HEK293 (cell line): ENCODE results near the gene ZNF709.

Experiments
- CTCF ChIA-PET: fragments of 350-600 bp; formaldehyde crosslinking; extraction: SDS; loops from one replicate; lab custom pipeline; 2021; ENCODE audit warnings: antibody characterized with exemption; lab: Yijun Ruan, JAX
- POLR2A ChIA-PET: fragments of 300-600 bp; formaldehyde crosslinking; extraction: SDS; loops from one replicate; lab custom pipeline; 2020; ENCODE audit warnings: antibody characterized with exemption, inconsistent platforms; lab: Yijun Ruan, JAX
- H3K27ac ChIP-seq: fragments of 200-500 bp; sonication (Bioruptor generic); 2 replicates; pipeline ENCODE4 v1.5.1; 2014; ENCODE audit warnings: low read depth, low read length, control low read depth, inconsistent platforms; ENCODE audit errors: extremely low read depth
- H3K36me3 ChIP-seq, 2 experiments: fragments of 200-500 bp in 1 of 2; sonication (Bioruptor generic) in 1 of 2; 1 replicate in 1 of 2; 2 replicates in 1 of 2; pipeline ENCODE4 v1.5.1; 2014 to 2017; ENCODE audit warnings: inconsistent platforms in 2 of 2, low read length in 2 of 2; ENCODE audit not compliant: control insufficient read depth in 2 of 2, insufficient read depth in 1 of 2
- H3K4me1 ChIP-seq: fragments of 200-500 bp; sonication (Bioruptor generic); 2 replicates; pipeline ENCODE4 v1.5.1; 2014; ENCODE audit warnings: mild to moderate bottlenecking, low read length, inconsistent platforms; ENCODE audit not compliant: control insufficient read depth, insufficient read depth
- H3K4me3 ChIP-seq: 2 replicates; pipeline ENCODE4 v1.5.1; 2011; ENCODE audit warnings: low read depth, mild to moderate bottlenecking, control low read depth, low read length, moderate library complexity
- H3K9me3 ChIP-seq: fragments of 200-500 bp; sonication (Bioruptor generic); 2 replicates; pipeline ENCODE4 v1.5.1; 2014; ENCODE audit warnings: low read depth, low read length, inconsistent platforms; ENCODE audit not compliant: control insufficient read depth, insufficient read depth
- HOXC10 ChIP-seq: sonication (generic); formaldehyde crosslinking; IDR thresholded peaks from 2 replicates; pipeline ENCODE4 v1.8.1; 2023; ENCODE audit warnings: mild to moderate bottlenecking, missing genetic modification reagents
- OSR2 ChIP-seq: fragments of 450-650 bp; formaldehyde crosslinking; IDR thresholded peaks from 2 replicates; pipeline ENCODE4 v1.5.1; 2016; ENCODE audit warnings: missing biosample characterization, missing genetic modification characterization
- PATZ1 ChIP-seq: fragments of 450-650 bp; formaldehyde crosslinking; IDR thresholded peaks from 2 replicates; pipeline ENCODE4 v1.5.1; 2016; ENCODE audit warnings: missing biosample characterization, missing genetic modification characterization
- PRDM4 ChIP-seq: fragments of 450-650 bp; formaldehyde crosslinking; IDR thresholded peaks from 2 replicates; pipeline ENCODE4 v1.5.1; 2017; ENCODE audit warnings: missing biosample characterization, missing genetic modification characterization
- SP3 ChIP-seq: fragments of 450-650 bp; formaldehyde crosslinking; IDR thresholded peaks from 2 replicates; pipeline ENCODE4 v1.5.1; 2016; ENCODE audit warnings: missing biosample characterization, missing genetic modification characterization
- WT1 ChIP-seq: fragments of 450-650 bp; formaldehyde crosslinking; IDR thresholded peaks from 2 replicates; pipeline ENCODE4 v1.5.1; 2016; ENCODE audit warnings: missing biosample characterization, missing genetic modification characterization
- ZBTB11 ChIP-seq: fragments of 450-650 bp; formaldehyde crosslinking; conservative IDR thresholded peaks from 2 replicates; pipeline ENCODE4 v1.5.1; 2016; ENCODE audit warnings: low read depth, missing biosample characterization, missing genetic modification characterization
- ZBTB7A ChIP-seq: fragments of 450-650 bp; formaldehyde crosslinking; IDR thresholded peaks from 2 replicates; pipeline ENCODE4 v1.5.1; 2016; ENCODE audit warnings: low read depth, missing biosample characterization, missing genetic modification characterization
- ZIC2 ChIP-seq: fragments of 450-650 bp; formaldehyde crosslinking; IDR thresholded peaks from 2 replicates; pipeline ENCODE4 v1.5.1; 2016; ENCODE audit warnings: missing biosample characterization, missing genetic modification characterization
- ZNF114 ChIP-seq: fragments of 450-650 bp; formaldehyde crosslinking; IDR thresholded peaks from 2 replicates; pipeline ENCODE4 v1.5.0; 2017; ENCODE audit warnings: missing biosample characterization, missing genetic modification characterization
- ZNF155 ChIP-seq: fragments of 450-650 bp; formaldehyde crosslinking; IDR thresholded peaks from 2 replicates; pipeline ENCODE4 v1.5.1; 2016; ENCODE audit warnings: missing biosample characterization, missing genetic modification characterization
- ZNF184 ChIP-seq: fragments of 450-650 bp; IDR thresholded peaks from 2 replicates; pipeline ENCODE4 v1.5.1; 2018; ENCODE audit warnings: missing biosample characterization, mild to moderate bottlenecking, missing genetic modification characterization
- ZNF2 ChIP-seq: fragments of 450-650 bp; formaldehyde crosslinking; IDR thresholded peaks from 2 replicates; pipeline ENCODE4 v1.5.1; 2016; ENCODE audit warnings: missing biosample characterization, missing genetic modification characterization
- ZNF202 ChIP-seq: fragments of 450-650 bp; formaldehyde crosslinking; IDR thresholded peaks from 2 replicates; pipeline ENCODE4 v1.5.1; 2016; ENCODE audit warnings: missing biosample characterization, missing genetic modification characterization, borderline replicate concordance
- ZNF324 ChIP-seq: fragments of 450-650 bp; formaldehyde crosslinking; IDR thresholded peaks from 2 replicates; pipeline ENCODE4 v1.5.1; 2016; ENCODE audit warnings: missing biosample characterization, missing genetic modification characterization
- ZNF391 ChIP-seq: fragments of 450-650 bp; formaldehyde crosslinking; IDR thresholded peaks from 2 replicates; pipeline ENCODE4 v1.5.1; 2016; ENCODE audit warnings: low read depth, missing biosample characterization, missing genetic modification characterization, borderline replicate concordance
- ZNF473 ChIP-seq: fragments of 450-650 bp; formaldehyde crosslinking; IDR thresholded peaks from 2 replicates; pipeline ENCODE4 v1.5.1; 2017; ENCODE audit warnings: missing biosample characterization, missing genetic modification characterization
- ZNF530 ChIP-seq: fragments of 450-650 bp; formaldehyde crosslinking; IDR thresholded peaks from 2 replicates; pipeline ENCODE4 v1.5.1; 2016; ENCODE audit warnings: low read depth, missing biosample characterization, missing genetic modification characterization
- ZNF704 ChIP-seq: fragments of 450-650 bp; formaldehyde crosslinking; IDR thresholded peaks from 2 replicates; pipeline ENCODE4 v1.5.1; 2016; ENCODE audit warnings: missing biosample characterization, missing genetic modification characterization
- ZNF837 ChIP-seq: fragments of 450-650 bp; formaldehyde crosslinking; IDR thresholded peaks from 2 replicates; pipeline ENCODE4 v1.5.1; 2016; ENCODE audit warnings: missing biosample characterization, missing genetic modification characterization
- ZSCAN16 ChIP-seq: fragments of 450-650 bp; formaldehyde crosslinking; IDR thresholded peaks from 2 replicates; pipeline ENCODE4 v1.5.1; 2016; ENCODE audit warnings: missing biosample characterization, missing genetic modification characterization
- ZSCAN18 ChIP-seq: fragments of 450-650 bp; formaldehyde crosslinking; IDR thresholded peaks from 2 replicates; pipeline ENCODE4 v1.5.1; 2016; ENCODE audit warnings: missing biosample characterization, missing genetic modification characterization
- ZXDB ChIP-seq: fragments of 450-650 bp; formaldehyde crosslinking; IDR thresholded peaks from 2 replicates; pipeline ENCODE4 v1.5.1; 2016; ENCODE audit warnings: missing biosample characterization, missing genetic modification characterization
- TF ChIP-seq, protein P1 (sequence below): fragments of 450-650 bp; formaldehyde crosslinking; IDR thresholded peaks from 2 replicates; pipeline ENCODE4 v1.5.1; 2016; ENCODE audit warnings: missing biosample characterization, missing genetic modification characterization

ZNF709 gene

DNA sequence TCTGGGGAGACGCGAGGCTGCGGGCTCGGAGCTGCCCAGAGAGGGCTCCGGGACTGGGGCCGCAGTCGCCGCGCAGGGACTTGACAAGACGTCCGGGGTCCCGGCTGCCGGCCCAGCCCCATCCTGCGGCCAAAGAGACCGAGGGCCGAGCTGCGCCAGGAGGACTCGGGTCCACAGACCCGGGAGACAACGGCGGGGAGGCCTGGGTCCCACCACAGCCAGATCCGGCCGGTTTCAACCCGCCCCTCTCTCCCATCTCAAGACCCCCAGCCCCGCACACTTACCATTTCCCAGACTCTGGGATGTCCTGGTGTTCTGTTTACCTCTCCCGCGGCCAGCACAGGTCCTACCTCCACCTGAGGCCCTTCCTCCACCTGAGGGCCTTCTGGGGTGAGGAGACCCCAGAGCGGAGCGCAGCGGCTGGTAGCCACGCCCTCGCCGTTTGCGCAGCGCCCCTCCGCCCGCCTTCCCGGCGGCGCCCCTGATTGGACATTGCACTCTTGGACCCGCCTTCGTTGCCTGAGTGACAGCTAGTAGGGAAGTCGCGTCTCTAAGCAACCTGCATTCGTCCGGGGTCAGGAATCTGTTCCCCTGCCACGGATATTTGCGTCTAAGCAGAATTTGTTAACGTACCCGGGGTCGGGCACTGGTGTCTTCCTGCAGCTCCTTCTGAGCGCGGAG is at the start of gene ZNF709:
Gene ZNF709, minus strand, starts transcription at position 446 of the 681 bp plus-strand sequence. Its CDS starts 159 bp downstream, at position 287.
- Histone ChIP-seq H3K9me3 (no peaks in the 10 kb centered on the region), H3K4me3 (peak within 1 kb of the TSS; percentile 62), H3K27ac (peak within 1 kb of the TSS; percentile 42; the same call in 1 of the 2 replicates), H3K36me3 (no peaks in the 10 kb centered on the region; a peak in 1 of 3 replicates), H3K4me1 (no peaks in the 10 kb centered on the region)
- POLR2A ChIA-PET = interaction anchor here (0.6 to 4.2 kb wide), 5 partner anchors 11 to 322 kb away, joined by 3 to 32 read pairs (median 8); partner anchors contain the start of genes ZNF136, ZNF442 and ZNF563
- CTCF ChIA-PET = interaction anchor here (0.6 to 0.7 kb wide), 2 partner anchors 480 to 521 kb away, joined by 3 to 5 read pairs; no protein-coding TSS in a partner anchor
- TF ChIP-seq OSR2 (tag by site-specific recombination) (no peak), PATZ1 (tag by site-specific recombination) (peak; percentile 70), ZNF530 (no peak), SP3 (tag by site-specific recombination) (peak; percentile 95), ZNF324 (tag by site-specific recombination) (no peak), ZBTB7A (tag by site-specific recombination) (peak; percentile 92), ZNF155 (tag by site-specific recombination) (no peak), ZNF114 (no peak), ZNF837 (tag by site-specific recombination) (no peak), ZNF704 (tag by site-specific recombination) (no peak), ZNF391 (tag by site-specific recombination) (peak; percentile 81; the same call in 1 of the 2 replicates), ZSCAN18 (tag by site-specific recombination) (no peak), ZBTB11 (peak; percentile 62), PRDM4 (tag by site-specific recombination) (no peak), ZNF473 (no peak), HOXC10 (CRISPR knock-in tag) (no peak), ZSCAN16 (0 out of 2 replicates have a peak, but pooled peaks have one; percentile 54), ZIC2 (tag by site-specific recombination) (peak; percentile 44), ZNF202 (tag by site-specific recombination) (no peak), ZNF2 (tag by site-specific recombination) (peak; percentile 79), WT1 (tag by site-specific recombination) (peak; percentile 36), ZNF184 (no peak), ZXDB (tag by site-specific recombination) (peak; percentile 99)
- TF ChIP-seq, protein P1, sequence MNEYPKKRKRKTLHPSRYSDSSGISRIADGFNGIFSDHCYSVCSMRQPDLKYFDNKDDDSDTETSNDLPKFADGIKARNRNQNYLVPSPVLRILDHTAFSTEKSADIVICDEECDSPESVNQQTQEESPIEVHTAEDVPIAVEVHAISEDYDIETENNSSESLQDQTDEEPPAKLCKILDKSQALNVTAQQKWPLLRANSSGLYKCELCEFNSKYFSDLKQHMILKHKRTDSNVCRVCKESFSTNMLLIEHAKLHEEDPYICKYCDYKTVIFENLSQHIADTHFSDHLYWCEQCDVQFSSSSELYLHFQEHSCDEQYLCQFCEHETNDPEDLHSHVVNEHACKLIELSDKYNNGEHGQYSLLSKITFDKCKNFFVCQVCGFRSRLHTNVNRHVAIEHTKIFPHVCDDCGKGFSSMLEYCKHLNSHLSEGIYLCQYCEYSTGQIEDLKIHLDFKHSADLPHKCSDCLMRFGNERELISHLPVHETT (tag by site-specific recombination) = 0 out of 2 replicates have a peak, but pooled peaks have one; percentile 17
